Activated T-cell treated with anti-CD3 and anti-CD28 coated beads, Interleukin-2, amount 50 U/mL, for 24 hours (primary cell): ENCODE data around the gene MFNG.
A peak's percentile ranks its signal among the peaks of the same experiment; 100 is the strongest.

Experiments used
- DNase-seq: peaks from one replicate; pipeline ENCODE4 v3.0.0-alpha.2; 2020
- H3K27ac Mint-ChIP-seq: 2 replicates; pipeline ENCODE4 v1.8.0; 2020; ENCODE audit warnings: mild to moderate bottlenecking, mixed read lengths
- H3K27me3 Mint-ChIP-seq: 2 replicates; pipeline ENCODE4 v1.8.0; 2020; ENCODE audit warnings: mixed read lengths
- H3K36me3 Mint-ChIP-seq: 2 replicates; pipeline ENCODE4 v1.8.0; 2020; ENCODE audit warnings: low read depth, mixed read lengths
- H3K4me1 Mint-ChIP-seq: 2 replicates; pipeline ENCODE4 v1.8.0; 2020; ENCODE audit warnings: low read depth, mixed read lengths
- H3K4me3 Mint-ChIP-seq: 2 replicates; pipeline ENCODE4 v1.8.0; 2020; ENCODE audit warnings: mild to moderate bottlenecking, moderate library complexity, mixed read lengths
- H3K9me3 Mint-ChIP-seq: 2 replicates; pipeline ENCODE4 v1.8.0; 2020; ENCODE audit warnings: mixed read lengths

MFNG gene

DNA sequence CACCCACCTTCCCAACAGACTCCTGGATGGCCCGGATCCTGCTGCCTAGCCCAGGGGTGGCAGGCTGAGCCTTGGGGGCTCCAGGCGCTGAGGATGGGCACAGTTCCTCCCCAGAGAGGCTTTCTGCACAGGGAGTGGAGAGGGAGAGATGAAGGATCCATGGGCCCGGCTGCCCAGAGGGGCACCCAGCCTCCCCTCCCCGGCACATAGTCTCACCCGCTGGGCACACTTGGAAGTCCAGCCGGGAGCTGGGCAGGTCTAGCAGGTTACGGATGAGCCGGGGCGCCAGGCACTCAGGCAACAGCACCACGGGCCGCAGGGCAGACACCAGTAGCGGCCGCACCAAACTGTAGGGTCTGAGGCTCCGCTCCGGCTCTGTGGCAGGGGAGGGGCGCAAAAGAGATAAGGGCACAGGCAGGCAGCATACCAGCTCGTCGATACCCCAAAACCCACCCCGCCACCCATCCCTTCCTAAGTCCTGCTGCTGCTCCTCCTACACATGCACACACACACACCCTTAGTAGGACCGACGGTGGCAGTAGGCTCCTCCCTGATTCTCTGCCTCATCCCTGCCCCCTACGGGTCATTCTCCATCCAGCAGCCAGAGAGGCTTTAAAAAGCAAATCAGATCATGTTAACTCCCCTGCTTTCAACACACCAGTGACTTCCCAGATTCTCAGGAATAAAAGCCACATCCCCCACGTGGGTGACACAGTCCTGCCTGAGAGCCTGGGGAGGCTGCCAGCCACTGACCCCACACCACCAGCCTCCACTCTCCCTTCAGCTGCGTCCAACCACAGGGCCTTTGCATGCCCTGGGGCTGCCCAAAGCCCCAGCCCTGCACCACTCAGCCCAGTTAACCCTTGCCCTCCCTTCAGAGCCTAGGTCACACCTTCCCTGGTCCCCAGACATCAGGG lies 6.5 kb upstream of the MFNG start:
- no peaks in the 10 kb centered on the region for H3K27me3 Mint-ChIP-seq
- H3K36me3 Mint-ChIP-seq, result no peaks in the 10 kb centered on the region
- H3K4me1 Mint-ChIP-seq, result peaks cover 43% of the 10 kb centered on the region
- no peak overlapping the region for H3K4me3 Mint-ChIP-seq
- H3K27ac Mint-ChIP-seq, result no peak overlapping the region
- H3K9me3 Mint-ChIP-seq, result no peaks in the 10 kb centered on the region
- DNase-seq, result peak; percentile 63

- Mint-ChIP-seq H3K4me3 (no peak overlapping the region), H3K9me3 (no peaks in the 10 kb centered on the region), H3K27ac (no peak overlapping the region), H3K27me3 (no peaks in the 10 kb centered on the region), H3K4me1 (peaks cover 52% of the 10 kb centered on the region), H3K36me3 (no peaks in the 10 kb centered on the region)
- no peak for DNase-seq
Observed at GRCh38 chr22:37491559-37492427, 5.6 kb upstream of the MFNG start.

- H3K4me1 Mint-ChIP-seq, result peaks cover 57% of the 10 kb centered on the region
- no peak overlapping the region for H3K27ac Mint-ChIP-seq
- DNase-seq, result no peak
- H3K9me3 Mint-ChIP-seq, result no peaks in the 10 kb centered on the region
- H3K36me3 Mint-ChIP-seq, result no peaks in the 10 kb centered on the region
- H3K4me3 Mint-ChIP-seq, result no peak overlapping the region
- no peaks in the 10 kb centered on the region for H3K27me3 Mint-ChIP-seq
Observed at GRCh38 chr22:37491106-37491505, 4.9 kb upstream of the MFNG start.

- no peak for DNase-seq
- H3K4me3 Mint-ChIP-seq, result no peak overlapping the region
- peak overlapping the region; percentile 33 for H3K27ac Mint-ChIP-seq
- H3K9me3 Mint-ChIP-seq, result no peaks in the 10 kb centered on the region
- peaks cover 9% of the 10 kb centered on the region for H3K36me3 Mint-ChIP-seq
- H3K4me1 Mint-ChIP-seq, result peaks cover 57% of the 10 kb centered on the region
- H3K27me3 Mint-ChIP-seq, result no peaks in the 10 kb centered on the region
Observed at GRCh38 chr22:37489983-37490382, 3.8 kb upstream of the MFNG start.

GRCh38 chr22:37488337-37489135 lies 2.4 kb upstream of the MFNG start:
- H3K27ac Mint-ChIP-seq, result peak overlapping the region; percentile 98
- no peak overlapping the region for H3K4me3 Mint-ChIP-seq
- no peak for DNase-seq
- H3K9me3 Mint-ChIP-seq, result no peaks in the 10 kb centered on the region
- H3K36me3 Mint-ChIP-seq, result peaks cover 21% of the 10 kb centered on the region
- peaks cover 59% of the 10 kb centered on the region for H3K4me1 Mint-ChIP-seq
- H3K27me3 Mint-ChIP-seq, result no peaks in the 10 kb centered on the region

DNA sequence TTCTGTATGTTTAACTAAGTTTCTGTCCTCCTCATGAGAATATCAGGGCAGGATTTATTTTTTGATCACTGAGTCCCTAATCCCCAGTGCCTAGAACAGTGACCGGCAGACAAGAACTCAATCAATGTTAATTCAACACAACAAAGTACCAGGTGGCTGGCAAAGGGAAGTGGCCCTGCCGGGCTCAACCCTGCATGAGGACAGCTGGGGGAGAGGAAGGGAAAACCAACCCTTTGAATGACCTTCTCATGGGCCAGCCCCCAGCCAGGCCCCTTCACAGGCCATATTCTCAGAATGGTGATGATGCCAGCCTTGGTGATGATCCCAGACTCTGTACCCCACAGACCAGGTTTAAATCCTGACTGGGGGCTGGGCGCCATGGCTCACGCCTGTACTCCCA lies 1.4 kb upstream of the MFNG start:
- H3K9me3 Mint-ChIP-seq, result no peaks in the 10 kb centered on the region
- H3K27me3 Mint-ChIP-seq, result no peaks in the 10 kb centered on the region
- peaks cover 31% of the 10 kb centered on the region for H3K36me3 Mint-ChIP-seq
- DNase-seq, result no peak
- peak overlapping the region; percentile 98 for H3K27ac Mint-ChIP-seq
- H3K4me1 Mint-ChIP-seq, result peaks cover 59% of the 10 kb centered on the region
- H3K4me3 Mint-ChIP-seq, result peak overlapping the region; percentile 98

DNA sequence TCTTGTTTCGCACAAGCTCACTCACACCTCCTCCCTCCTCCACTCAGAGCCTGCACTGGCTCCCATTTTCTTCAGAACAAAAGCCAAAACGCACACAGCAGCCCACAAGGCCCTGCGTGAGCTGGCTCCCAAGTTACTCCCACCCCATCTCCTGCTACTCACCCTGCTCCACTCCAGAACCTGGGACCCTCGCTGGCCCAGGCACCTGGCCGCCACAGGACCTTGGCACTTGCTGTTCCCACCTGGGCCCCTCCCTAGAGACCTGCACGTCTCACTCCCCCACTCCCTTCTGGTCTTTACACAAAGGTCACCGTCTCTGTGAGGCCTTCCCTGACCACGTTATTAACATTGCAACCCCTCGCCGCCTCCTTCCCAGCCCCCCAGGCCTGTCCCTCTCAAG lies 945 bp upstream of the MFNG start:
- Mint-ChIP-seq H3K27ac (peak overlapping the region; percentile 98), H3K27me3 (no peaks in the 10 kb centered on the region), H3K9me3 (no peaks in the 10 kb centered on the region), H3K4me1 (peaks cover 62% of the 10 kb centered on the region), H3K36me3 (peaks cover 35% of the 10 kb centered on the region), H3K4me3 (peak overlapping the region; percentile 98)
- no peak for DNase-seq

DNA sequence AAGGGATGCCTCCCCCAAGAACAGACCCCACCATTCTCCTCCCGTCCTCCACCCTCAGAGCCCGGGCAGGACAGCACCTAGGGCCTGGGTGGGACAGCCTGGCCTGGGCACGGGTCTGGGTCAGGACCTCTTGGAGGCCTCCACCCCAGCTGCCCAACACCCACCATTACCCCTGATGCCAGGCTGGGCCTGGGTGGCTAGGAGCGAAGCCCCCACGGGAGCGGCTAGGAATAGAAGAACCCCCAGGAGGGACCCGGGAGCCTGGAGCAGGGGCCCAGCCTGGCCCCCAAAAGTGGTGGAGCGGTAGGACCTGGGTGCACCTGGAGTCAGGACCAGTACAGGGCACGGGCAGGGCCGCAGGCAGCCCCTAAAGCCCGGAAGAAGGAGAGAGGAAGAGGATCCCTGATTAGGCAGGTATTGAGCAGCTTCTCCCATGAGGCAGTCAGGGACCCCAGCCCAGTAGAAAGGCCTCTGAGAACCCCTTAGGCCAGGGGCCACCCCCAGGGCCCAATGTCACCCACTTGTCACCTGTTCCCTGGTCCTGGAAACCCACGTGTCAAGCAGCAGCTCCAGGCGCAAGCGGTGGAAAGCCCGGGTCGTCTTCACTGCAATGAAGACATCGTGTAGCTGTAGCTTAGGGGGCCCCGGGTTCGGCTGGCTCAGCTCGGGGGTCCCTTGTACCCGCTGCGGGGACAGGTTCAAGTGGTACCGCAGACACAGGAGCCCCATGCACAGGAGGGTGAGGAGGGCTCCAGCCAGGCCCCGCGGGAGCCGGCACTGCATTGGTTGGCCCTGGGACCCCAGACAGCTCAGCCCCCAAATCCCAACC lies 575 bp downstream of the MFNG start:
- Mint-ChIP-seq H3K27me3 (no peaks in the 10 kb centered on the region), H3K4me1 (peaks cover 70% of the 10 kb centered on the region), H3K9me3 (no peaks in the 10 kb centered on the region), H3K36me3 (peaks cover 49% of the 10 kb centered on the region), H3K27ac (peak overlapping the region; percentile 98), H3K4me3 (peak overlapping the region; percentile 98)
- DNase-seq, result no peak

DNA sequence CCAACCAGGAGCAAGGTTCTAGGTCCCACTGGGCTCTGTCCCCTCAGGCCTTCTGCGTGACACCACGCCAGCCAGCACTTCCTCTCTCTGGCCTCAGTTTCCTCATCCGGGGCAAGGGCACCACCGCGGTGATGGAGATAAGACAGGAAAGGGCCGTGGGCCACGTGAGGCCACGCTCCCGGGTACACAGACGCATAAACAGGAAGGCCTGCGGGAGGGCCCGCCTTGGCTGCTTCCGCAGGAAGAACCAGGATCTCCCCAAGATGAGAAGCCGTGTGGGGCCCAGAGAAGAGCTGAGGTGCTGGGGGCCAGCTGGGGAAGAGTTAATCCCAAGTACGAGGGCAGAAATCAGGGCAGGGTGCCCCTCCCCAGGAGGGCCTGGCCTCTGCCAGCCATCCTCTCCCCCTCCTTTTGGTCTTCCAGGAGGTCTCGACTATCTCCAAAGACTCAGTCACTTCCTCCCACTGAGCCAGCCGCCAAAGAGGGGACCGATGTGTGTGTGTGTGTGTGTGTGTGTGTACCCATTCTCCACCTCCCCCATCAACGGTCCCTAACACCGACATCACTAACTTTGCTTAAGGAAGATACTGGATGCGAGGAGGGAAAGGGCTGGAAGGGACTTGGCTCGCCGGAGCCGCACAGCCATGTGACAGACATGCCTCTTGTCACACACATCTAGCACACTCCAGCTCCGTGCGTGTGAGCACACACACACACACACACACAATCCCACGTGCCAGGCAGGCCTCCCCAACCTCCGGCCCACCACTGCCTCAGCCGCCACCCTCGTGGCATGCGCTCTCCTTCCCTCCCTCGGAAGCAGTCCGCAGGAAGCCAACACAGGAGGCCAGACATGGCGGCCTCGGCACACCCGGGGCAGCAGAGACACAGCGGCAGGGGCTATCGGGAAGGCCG lies 1.4 kb downstream of the MFNG start:
- DNase-seq, result peak; percentile 88
- Mint-ChIP-seq H3K27me3 (no peaks in the 10 kb centered on the region), H3K4me3 (peak overlapping the region; percentile 98), H3K9me3 (no peaks in the 10 kb centered on the region), H3K27ac (peak overlapping the region; percentile 98), H3K4me1 (peaks cover 63% of the 10 kb centered on the region), H3K36me3 (peaks cover 58% of the 10 kb centered on the region)

GRCh38 chr22:37483050-37483449 lies 3.1 kb downstream of the MFNG start:
- peak overlapping the region; percentile 98 for H3K4me3 Mint-ChIP-seq
- H3K36me3 Mint-ChIP-seq, result peaks cover 75% of the 10 kb centered on the region
- H3K4me1 Mint-ChIP-seq, result peaks cover 47% of the 10 kb centered on the region
- no peak for DNase-seq
- no peaks in the 10 kb centered on the region for H3K27me3 Mint-ChIP-seq
- H3K27ac Mint-ChIP-seq, result peak overlapping the region; percentile 98
- H3K9me3 Mint-ChIP-seq, result no peaks in the 10 kb centered on the region

DNA sequence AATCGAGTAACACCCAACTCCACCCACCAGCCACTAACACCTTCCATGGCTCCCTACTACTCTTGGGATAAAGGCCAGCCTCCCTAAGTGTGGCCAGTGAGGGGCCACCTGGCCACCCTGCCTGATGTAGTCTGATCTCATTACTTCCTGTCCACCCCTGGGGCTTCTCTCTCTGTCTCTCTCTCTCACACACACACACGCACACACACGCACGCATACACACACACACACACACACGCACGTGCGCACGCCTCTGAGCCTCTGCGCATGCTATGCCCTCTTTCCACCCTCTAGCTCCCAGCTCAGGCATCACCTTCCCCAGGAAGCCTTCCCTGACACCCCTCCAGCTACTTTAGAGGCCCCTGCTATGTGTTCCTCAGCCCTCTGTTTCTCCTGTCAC lies 3.9 kb downstream of the MFNG start:
- Mint-ChIP-seq H3K36me3 (peaks cover 83% of the 10 kb centered on the region), H3K27ac (peak overlapping the region; percentile 98), H3K9me3 (no peaks in the 10 kb centered on the region), H3K4me3 (peak overlapping the region; percentile 98), H3K27me3 (no peaks in the 10 kb centered on the region), H3K4me1 (peaks cover 39% of the 10 kb centered on the region)
- DNase-seq, result no peak

GRCh38 chr22:37481347-37481907 lies 4.8 kb downstream of the MFNG start:
- DNase-seq, result no peak
- H3K36me3 Mint-ChIP-seq, result peaks cover 91% of the 10 kb centered on the region
- H3K4me1 Mint-ChIP-seq, result peaks cover 31% of the 10 kb centered on the region
- H3K27me3 Mint-ChIP-seq, result no peaks in the 10 kb centered on the region
- peak overlapping the region; percentile 98 for H3K4me3 Mint-ChIP-seq
- H3K27ac Mint-ChIP-seq, result peak overlapping the region; percentile 98
- H3K9me3 Mint-ChIP-seq, result no peaks in the 10 kb centered on the region
